ENCODE results near the gene MAOB.
"Not testable (repeated sequence)": the region's sequence is repeated elsewhere in the genome, so short reads cannot be mapped to it uniquely, and the experiment has no call there.

MAOB gene

DNA sequence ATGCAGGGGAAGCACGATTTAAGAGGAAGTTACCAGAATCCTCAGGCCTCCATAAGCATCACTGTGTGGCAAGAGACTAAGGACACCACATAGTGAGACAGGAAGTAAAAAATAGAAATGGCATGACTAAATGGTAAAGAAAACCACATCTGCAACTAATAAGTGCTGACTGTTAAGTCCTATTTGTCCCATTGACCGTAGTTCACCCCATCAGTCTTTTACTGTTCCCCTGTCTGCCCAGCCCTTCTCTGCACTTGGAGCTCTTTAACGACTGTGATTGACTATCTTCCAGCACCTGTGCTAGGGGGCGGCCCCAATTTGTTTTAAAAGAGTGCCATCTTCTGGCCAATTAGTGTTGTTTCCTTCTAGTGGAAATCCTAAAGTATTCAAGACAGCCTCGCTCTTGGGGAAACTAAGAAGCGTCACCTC, 132.0 kb downstream of the MAOB start:
- no peak for DNase-seq

DNA sequence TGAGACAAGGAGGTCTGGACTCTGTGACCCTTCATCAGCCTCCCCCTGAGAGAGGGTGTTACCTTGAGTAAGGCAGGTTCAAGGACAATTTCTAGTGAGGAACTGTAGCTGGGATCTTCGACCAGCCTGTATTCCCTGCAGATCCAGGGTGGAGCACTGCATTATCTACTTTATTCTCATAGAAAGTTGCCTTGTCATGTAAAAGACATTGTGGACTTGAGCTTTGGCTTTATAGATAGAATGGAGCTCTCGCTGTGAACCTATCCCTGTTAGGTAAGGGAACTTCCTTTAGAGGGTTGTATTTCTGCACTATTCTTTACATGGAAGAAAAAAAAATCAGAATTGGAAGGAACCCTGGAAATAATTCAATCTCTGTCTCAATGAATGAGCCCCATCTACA, 134.8 kb downstream of the MAOB start:
- DNase-seq, result no peak

DNA sequence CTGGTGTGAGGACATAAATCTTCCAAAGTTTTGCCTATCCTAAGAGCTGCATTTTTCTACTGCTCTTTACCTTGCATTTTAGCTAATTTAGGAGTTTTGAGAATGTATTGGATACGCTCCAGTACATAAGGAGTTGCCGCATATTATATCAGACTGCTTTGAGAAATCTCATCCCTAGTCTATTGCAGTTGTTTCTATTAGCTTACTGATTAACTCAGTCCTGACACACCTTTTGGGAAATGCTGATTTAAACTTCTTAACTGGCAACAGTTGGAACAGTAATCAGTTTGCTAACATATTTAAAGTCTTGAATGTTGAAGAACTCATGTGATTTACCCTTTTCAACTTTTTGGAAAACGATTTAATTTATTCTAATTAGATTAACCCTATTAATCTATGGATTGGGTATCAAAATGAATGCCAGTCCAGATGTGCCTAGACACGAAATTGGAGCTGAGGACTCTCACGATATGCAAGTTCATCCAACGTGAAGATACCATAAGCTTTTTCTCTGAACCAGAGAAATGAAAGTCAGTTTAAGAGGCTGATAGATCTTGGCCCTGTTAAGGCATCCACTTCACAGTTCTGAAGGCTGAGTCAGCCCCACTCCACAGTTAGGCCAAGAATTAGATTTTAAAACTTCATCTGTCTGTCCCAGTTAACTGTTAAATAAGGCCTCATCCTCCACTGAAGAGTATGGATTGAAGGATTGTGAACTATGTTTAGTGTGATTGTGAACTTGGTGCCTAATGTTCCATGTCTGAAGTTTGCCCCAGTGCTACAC, 136.1 kb downstream of the MAOB start:
- no peak for DNase-seq

GRCh38 chrX:43744284-43744683, 138.0 kb downstream of the MAOB start:
- DNase-seq, result no peak

DNA sequence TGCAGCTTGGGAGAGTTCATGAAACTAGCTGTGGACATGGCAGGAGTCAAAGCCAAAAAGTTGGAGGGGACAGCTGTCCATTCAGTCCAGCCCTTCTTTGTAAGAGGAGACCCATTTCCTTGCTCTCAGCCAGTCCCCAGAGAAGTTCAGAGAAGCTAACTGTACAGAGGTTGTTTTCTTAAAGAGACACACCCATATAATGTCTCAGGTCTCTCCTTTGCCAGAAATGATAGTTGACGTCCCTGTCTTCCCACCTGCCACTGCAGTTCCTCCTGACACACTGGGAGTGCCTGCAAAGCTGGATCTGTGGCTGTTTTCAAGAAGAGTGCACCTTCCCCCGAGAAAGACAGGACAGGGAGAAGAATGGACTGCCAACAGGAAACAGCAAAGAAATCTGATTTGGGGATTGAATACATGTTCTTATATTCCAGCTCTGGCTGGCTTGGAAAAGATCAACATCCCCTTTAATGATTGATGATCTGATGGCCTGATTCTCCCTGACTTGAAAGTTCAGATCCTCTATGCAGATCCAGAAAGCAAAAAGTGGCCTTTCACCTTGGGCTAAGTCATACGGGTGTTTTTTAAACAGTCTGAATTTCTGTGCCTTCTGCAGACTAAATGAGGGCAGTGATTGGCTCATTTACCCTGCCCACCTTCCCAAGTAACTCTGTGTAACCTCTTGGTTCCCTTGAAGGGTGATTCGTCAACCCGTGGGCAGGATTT, 139.0 kb downstream of the MAOB start:
- DNase-seq, result no peak

DNA sequence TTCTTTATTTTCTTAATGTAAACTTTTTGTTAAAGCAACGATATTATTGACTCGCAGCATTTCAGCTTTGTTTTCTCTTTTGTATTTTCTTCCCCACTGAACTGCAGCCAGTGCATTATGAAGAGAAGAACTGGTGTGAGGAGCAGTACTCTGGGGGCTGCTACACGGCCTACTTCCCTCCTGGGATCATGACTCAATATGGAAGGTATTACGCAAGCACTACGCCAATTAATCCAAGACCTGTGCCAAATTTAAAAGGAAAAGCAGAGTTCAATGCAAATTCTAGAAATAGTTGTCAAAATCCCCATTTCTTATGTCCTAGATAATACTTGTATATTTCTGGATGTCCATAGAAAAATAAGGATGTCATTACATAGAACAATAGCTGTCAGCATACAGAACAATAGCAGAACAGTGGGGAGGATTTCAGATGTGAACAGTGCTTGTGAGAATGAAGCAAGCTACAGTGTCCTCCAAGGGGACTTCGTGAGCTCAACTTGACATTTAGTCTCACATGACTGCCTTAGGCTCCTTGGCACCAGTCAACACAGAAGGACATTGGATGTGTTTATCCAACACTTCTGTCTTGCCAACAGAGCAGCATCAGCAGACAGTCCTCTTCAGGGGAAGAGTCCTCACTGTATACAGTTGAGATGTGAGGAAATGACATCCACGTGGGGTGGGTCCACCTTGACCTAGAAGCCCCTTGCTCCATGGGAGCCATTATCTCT, 140.2 kb downstream of the MAOB start:
- no peak for DNase-seq

GRCh38 chrX:43735957-43736356, 146.3 kb downstream of the MAOB start:
- DNase-seq, result no peak

- no peak for DNase-seq
These were observed 146.7 kb downstream of the MAOB start for GRCh38 chrX:43735534-43735933.

DNA sequence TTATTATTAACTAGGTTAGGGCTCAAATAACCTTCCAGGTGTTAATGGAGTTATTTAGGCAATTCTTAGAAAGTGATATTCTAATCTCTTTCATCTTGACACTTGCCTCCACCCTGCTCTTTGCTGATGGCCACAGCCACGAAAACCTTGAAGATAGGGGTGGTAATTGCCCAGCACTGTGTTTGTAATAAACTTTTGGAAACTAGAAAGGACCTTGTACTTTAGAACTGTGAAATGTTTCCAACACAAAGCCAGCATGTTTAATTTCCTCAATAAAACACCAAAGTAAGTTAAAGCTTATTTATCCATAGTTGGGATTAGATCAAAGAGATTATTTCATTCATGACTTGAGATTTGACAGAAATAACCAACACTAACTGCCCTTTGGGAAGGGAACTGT, 147.8 kb downstream of the MAOB start:
- no peak for DNase-seq

GRCh38 chrX:43733699-43734098, 148.6 kb downstream of the MAOB start:
- no peak for DNase-seq

- DNase-seq, result no peak
These were observed 151.2 kb downstream of the MAOB start for GRCh38 chrX:43731086-43731485.

DNA sequence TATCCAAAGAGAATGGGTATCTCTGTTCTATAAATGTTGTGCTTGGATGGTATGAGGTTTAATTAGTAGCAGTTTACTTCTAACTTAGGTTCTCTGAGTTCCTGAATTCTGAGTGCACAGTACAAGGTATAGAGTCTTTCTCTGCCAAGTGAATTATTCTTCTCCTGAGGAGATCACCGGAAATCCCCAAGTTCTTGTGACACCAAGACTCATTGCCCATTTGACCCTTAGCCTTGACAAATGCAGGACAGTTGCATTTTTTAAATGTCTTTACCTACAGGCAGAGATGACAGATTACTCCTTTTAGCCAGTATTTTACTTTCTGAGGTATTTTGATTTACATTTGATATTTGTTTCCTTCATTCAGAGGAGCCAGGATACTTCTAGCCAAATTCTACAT, 153.3 kb downstream of the MAOB start:
- DNase-seq, result no peak

- DNase-seq, result no peak
These were observed 154.2 kb downstream of the MAOB start for GRCh38 chrX:43728002-43728401.

- not testable (repeated sequence) for DNase-seq
These were observed 155.0 kb downstream of the MAOB start for GRCh38 chrX:43727254-43727653.

DNA sequence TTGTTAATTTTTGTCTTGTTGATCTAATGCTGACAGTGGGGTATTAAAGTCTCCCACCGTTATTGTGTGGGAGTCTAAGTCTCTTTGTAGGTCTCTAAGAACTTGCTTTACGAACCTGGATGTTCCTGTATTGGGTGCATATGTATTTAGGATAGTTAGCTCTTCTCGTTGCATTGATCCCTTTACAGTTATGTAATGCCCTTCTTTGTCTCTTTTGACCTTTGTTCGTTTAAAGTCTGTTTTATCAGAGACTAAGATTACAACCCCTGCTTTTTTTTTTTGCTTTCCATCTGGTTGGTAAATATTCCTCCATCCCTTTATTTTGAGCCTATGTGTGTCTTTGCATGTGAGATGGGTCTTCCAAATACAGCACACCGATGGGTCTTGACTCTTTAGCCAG, 157.0 kb downstream of the MAOB start:
- DNase-seq, result not testable (repeated sequence)

GRCh38 chrX:43720961-43721360, 161.3 kb downstream of the MAOB start:
- no peak for DNase-seq

- no peak for DNase-seq
These were observed 162.2 kb downstream of the MAOB start for GRCh38 chrX:43720082-43720481.

GRCh38 chrX:43718956-43719355, 163.3 kb downstream of the MAOB start:
- no peak for DNase-seq

DNA sequence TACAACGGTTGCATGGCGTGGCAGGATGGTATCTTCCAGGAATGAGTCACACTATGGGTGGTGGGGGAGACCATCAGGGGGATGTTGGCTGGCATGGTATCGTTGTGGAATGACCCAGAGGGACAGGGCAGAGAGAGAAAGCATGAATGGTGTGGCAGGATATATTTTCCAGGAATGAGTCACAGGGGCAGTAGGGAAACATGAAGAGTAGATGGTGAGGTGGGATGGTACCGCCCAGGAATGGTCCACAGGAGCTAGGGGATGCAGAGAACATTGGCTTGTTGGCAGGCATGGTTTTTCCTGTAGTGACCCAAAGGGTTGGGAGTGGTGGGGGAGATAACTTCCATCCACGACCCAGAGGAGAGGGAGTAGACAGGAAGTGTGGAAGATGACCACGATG, 163.7 kb downstream of the MAOB start:
- DNase-seq, result no peak

- no peak for DNase-seq
These were observed 164.2 kb downstream of the MAOB start for GRCh38 chrX:43718081-43718480.

- no peak for DNase-seq
These were observed 165.1 kb downstream of the MAOB start for GRCh38 chrX:43717161-43717560.

DNA sequence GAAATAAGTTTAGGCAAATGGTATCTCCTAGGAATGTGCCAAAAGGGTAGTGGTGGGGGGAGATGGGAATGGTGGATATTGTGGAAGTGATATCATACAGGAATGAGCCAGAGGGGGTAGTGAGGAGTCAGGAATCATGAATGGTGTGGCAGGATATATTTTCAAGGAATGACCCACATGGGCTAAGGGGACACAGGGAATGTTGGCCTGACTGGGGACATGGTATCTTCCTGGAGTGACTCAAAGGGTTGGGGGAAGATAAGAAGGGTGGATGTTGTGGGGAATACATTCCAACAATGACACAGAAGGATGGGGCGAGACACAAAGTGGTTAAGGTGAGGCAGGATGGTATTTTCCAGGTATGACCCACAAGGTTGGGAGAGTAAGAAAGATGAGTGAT, 165.6 kb downstream of the MAOB start:
- DNase-seq, result no peak
